Measurements from ENCODE around the gene UBE2R2.
"Not testable (repeated sequence)": the region's sequence is repeated elsewhere in the genome, so short reads cannot be mapped to it uniquely, and the experiment has no call there.

UBE2R2 gene

DNA sequence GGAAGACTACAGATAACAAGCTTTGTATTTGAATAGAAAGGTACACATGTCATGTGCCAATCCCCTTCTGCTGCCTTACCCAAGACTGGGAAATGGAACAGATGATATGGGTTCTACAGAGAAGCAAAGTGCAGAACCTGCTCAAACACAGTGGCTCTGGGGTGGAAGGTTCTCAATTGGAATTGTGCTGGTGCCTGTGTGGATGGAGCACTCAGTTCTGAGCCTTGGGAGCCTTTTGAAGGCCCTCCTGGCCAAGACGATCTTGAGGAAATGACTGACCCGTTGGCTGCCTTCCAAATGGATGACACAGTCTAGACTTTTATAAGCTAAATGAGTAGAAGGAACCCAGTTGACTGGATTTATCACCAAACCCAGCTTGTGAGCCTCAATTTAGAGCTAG, 25.8 kb upstream of the UBE2R2 start:
- Histone ChIP-seq H3K4me3 (no peak overlapping the region), H3K4me1 (no peaks in the 10 kb centered on the region), H3K27me3 (ENCODE audit: low read depth) (peaks cover 14% of the 10 kb centered on the region), H3K9me3 (no peaks in the 10 kb centered on the region), H3K36me3 (replicated peaks) (no peaks in the 10 kb centered on the region)
- in situ Hi-C loops (cut with MboI; ENCODE audit: low sequenced_read_pairs) = no loop called here
- no peak for DNase-seq (ENCODE audit: low spot score in 2 of 2)

DNA sequence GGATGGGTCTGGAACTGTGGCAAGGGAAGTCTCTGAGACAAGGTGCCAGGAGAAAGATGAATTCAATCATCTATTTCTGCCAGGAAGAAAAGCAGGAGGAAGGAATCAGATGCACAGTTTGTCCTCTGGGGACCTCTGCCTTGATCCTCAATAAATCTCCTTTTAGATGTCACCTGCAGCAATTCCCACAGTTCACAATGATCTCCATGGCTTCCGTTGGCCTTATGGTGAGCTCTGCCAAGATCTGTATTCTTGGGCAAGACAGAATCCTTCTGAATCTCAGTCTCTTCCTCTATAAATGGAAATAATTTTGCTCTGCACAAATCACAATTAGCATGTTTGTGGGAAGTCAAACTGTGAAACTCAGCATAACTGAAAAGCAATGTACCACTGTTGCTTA, 23.5 kb upstream of the UBE2R2 start:
- H3K4me3 ChIP-seq; DNase-seq (ENCODE audit: low spot score in 2 of 2); H3K4me1 ChIP-seq; H3K9me3 ChIP-seq; H3K27me3 ChIP-seq (ENCODE audit: low read depth); H3K36me3 ChIP-seq (replicated peaks); in situ Hi-C loops (cut with MboI; ENCODE audit: low sequenced_read_pairs): not testable (repeated sequence)

DNA sequence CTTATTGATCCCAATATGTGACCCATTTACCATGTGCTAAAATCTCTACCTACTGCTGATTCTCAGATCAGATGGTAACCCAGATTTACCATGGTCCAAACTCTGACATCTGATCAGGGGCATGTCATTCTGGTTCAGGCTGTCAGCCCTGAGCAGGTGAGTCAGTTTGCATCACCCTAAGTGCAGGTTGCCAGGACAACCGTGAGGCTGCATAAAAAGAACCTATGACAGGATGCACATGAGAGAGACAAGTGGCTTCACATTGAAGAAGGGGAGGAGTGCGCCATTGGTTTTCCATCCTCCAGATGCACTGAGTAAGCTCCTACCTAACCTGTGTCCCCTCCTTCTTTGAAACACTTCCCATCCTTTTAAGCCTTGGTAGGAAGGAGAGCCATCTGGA, 22.4 kb upstream of the UBE2R2 start:
- in situ Hi-C loops (cut with MboI; ENCODE audit: low sequenced_read_pairs) = no loop called here
- Histone ChIP-seq H3K36me3 (replicated peaks) (no peaks in the 10 kb centered on the region), H3K4me3 (no peak overlapping the region), H3K9me3 (no peaks in the 10 kb centered on the region; the same call in 1 of the 2 replicates), H3K4me1 (no peaks in the 10 kb centered on the region), H3K27me3 (ENCODE audit: low read depth) (peaks cover 6% of the 10 kb centered on the region; the same call in 1 of the 2 replicates)
- DNase-seq (ENCODE audit: low spot score in 2 of 2) = no peak

DNA sequence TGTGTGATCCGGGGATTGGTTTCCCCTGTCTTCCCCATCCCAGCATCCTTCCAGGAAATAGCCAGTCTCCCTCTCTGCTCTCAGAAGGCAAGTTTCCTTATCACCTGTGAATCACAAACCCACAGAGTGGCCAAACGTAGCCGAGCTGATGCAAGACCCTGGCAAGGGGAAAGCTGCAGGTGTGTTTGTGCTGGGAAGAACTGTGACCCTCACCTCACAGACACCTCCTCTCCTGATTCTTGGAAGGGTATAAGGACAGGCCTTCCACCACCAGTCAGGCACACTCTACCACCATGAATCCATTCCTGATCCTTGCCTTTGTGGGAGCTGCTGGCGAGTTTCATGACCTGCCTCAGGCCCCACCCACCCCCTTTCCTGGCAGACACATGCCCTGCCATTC, 21.7 kb upstream of the UBE2R2 start, which contains the start of gene PRSS3:
Gene PRSS3, plus strand, starts transcription at position 281 of the 400 bp plus-strand sequence. Its CDS starts 13 bp downstream, at position 294.
- no peaks in the 10 kb centered on the region for H3K4me1 ChIP-seq
- no peak for DNase-seq (ENCODE audit: low spot score in 2 of 2)
- H3K4me3 ChIP-seq = no peak within 1 kb of the TSS
- H3K27me3 ChIP-seq (ENCODE audit: low read depth) = peaks cover 2% of the 10 kb centered on the region; the same call in 1 of the 2 replicates
- in situ Hi-C loops (cut with MboI; ENCODE audit: low sequenced_read_pairs) = no loop called here
- H3K9me3 ChIP-seq = no peaks in the 10 kb centered on the region; the same call in 1 of the 2 replicates
- no peaks in the 10 kb centered on the region for H3K36me3 ChIP-seq (replicated peaks)

DNA sequence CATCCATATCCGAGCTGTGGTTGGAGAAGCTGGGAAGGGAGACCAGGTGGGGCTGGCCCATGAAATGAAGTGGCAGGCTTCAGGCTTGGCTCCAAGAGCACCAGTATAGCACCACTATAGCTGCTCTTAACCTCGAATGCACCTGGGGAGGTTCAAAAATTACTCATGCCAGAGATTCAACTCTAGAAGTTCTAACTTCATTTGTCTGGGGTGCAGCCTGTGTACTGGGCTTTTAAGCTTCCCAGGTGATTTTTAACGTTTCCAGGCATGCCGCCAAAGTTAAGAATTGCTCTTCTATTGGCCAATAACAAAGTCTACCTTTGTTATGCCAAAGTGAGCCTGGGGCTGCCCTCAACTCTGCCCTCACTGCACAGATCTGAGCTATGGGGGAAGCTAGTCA, 21.1 kb upstream of the UBE2R2 start:
- H3K4me1 ChIP-seq = no peaks in the 10 kb centered on the region
- no peaks in the 10 kb centered on the region for H3K36me3 ChIP-seq (replicated peaks)
- in situ Hi-C loops (cut with MboI; ENCODE audit: low sequenced_read_pairs) = no loop called here
- DNase-seq (ENCODE audit: low spot score in 2 of 2) = no peak
- no peaks in the 10 kb centered on the region; the same call in 1 of the 2 replicates for H3K27me3 ChIP-seq (ENCODE audit: low read depth)
- no peak overlapping the region for H3K4me3 ChIP-seq
- H3K9me3 ChIP-seq = no peaks in the 10 kb centered on the region; the same call in 1 of the 2 replicates

DNA sequence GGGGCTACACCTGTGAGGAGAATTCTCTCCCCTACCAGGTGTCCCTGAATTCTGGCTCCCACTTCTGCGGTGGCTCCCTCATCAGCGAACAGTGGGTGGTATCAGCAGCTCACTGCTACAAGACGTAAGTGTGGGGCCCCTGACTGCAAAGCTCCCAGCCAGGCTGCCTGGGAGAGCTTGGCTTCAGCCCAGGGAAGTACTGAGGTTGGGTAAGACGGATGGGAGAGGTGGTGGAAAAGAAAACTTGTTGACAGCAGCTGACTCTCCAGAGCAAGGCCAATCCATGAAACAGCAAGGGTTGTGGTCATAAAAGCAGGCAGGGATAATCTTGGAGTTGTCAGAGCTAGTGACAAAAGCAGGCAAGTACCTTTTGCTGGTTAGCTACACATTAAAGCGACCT, 20.3 kb upstream of the UBE2R2 start:
- H3K27me3 ChIP-seq (ENCODE audit: low read depth); H3K36me3 ChIP-seq (replicated peaks); in situ Hi-C loops (cut with MboI; ENCODE audit: low sequenced_read_pairs); DNase-seq (ENCODE audit: low spot score in 2 of 2); H3K4me3 ChIP-seq; H3K9me3 ChIP-seq; H3K4me1 ChIP-seq: not testable (repeated sequence)

DNA sequence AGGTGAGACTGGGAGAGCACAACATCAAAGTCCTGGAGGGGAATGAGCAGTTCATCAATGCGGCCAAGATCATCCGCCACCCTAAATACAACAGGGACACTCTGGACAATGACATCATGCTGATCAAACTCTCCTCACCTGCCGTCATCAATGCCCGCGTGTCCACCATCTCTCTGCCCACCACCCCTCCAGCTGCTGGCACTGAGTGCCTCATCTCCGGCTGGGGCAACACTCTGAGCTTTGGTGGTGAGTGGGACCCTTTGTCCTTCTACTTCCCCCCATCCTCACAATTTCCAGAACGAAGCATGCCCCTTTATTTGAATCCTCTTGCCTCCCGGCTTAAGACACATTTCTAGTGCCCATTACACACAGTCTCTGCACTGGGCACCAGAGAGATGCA, 19.1 kb upstream of the UBE2R2 start:
- Histone ChIP-seq H3K4me1 (no peaks in the 10 kb centered on the region), H3K27me3 (ENCODE audit: low read depth) (no peaks in the 10 kb centered on the region; the same call in 1 of the 2 replicates), H3K36me3 (replicated peaks) (no peaks in the 10 kb centered on the region), H3K9me3 (no peaks in the 10 kb centered on the region; the same call in 1 of the 2 replicates), H3K4me3 (no peak overlapping the region)
- no peak for DNase-seq (ENCODE audit: low spot score in 2 of 2)
- in situ Hi-C loops (cut with MboI; ENCODE audit: low sequenced_read_pairs) = no loop called here

DNA sequence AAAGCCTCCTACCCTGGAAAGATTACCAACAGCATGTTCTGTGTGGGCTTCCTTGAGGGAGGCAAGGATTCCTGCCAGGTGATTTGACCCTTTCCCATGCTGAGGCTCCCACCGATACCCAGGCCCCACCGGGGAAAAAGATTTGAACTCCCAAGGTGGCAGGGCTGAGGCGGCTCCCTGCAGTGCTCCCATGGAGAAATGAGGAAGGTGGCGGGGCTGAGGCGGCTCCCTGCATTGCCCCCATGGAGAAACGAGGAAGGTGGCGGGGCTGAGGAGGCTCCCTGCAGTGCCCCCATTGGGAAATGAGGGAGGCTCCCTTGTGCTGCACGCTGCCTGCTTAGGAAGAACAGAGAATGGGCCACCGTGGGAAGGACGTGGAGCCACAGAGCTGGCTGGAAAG, 18.4 kb upstream of the UBE2R2 start:
- in situ Hi-C loops (cut with MboI; ENCODE audit: low sequenced_read_pairs) = no loop called here
- Histone ChIP-seq H3K9me3 (no peaks in the 10 kb centered on the region; the same call in 1 of the 2 replicates), H3K27me3 (ENCODE audit: low read depth) (no peaks in the 10 kb centered on the region; the same call in 1 of the 2 replicates), H3K36me3 (replicated peaks) (no peaks in the 10 kb centered on the region), H3K4me3 (no peak overlapping the region), H3K4me1 (no peaks in the 10 kb centered on the region)
- DNase-seq (ENCODE audit: low spot score in 2 of 2) = no peak

DNA sequence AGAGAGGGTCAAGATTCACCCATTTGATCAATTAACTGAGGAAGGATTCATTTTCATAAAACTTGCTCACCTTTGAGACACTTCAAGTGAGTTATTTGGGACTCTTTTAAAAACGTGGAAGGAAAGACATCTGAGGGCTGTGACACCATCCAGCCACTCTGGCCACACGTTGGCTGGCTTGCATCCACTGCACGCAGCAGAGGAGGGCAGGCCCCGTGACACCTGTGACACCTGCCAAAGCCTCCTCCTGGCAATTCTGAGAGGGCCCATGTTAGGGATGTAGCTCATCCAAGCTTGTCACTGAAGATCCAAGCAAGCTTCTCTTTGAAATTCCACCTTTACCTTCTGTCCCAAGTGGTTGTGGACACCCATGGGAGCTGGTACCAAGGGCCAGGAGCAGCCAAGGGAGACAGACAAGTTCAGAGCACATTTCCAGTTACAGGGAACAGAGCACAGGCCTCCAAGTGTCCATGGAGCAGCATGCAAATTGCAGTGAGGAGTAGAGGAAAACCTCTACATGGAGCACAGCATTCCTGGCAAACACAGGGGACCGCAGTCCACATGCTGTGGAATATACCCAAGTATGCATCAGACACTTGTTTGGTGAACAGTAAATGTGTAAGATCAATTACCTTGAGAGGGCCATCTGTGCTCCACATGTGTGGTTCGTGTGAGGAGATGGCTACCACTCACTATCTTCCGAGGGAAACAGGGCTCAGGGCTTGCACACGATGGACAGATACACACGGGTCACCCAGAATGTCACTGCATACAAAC, 16.8 kb upstream of the UBE2R2 start:
- in situ Hi-C loops (cut with MboI; ENCODE audit: low sequenced_read_pairs) = no loop called here
- Histone ChIP-seq H3K9me3 (no peaks in the 10 kb centered on the region; the same call in 1 of the 2 replicates), H3K4me3 (no peak overlapping the region), H3K36me3 (replicated peaks) (no peaks in the 10 kb centered on the region), H3K27me3 (ENCODE audit: low read depth) (no peaks in the 10 kb centered on the region; the same call in 1 of the 2 replicates), H3K4me1 (no peaks in the 10 kb centered on the region)
- no peak for DNase-seq (ENCODE audit: low spot score in 2 of 2)

DNA sequence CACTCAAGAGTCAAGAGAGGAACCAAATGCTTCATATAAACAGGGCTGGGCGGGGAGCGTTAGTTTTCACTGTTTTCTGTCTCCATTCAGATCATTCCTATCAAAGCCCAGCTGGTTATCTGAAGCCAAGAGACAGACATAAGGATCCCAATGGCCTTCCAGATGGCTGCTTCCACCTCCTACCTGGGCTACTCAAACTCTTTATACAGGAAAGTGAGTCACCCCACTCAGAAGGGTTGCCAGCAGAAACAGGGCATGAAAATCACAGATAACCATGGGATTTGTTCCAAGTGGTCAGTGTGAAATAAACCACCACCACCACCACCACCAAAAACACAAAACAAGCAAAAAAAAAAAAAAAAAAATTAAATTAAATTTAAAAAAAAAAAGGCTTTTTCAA, 16.1 kb upstream of the UBE2R2 start:
- no peaks in the 10 kb centered on the region; the same call in 1 of the 2 replicates for H3K9me3 ChIP-seq
- H3K4me3 ChIP-seq = no peak overlapping the region
- no peaks in the 10 kb centered on the region for H3K4me1 ChIP-seq
- in situ Hi-C loops (cut with MboI; ENCODE audit: low sequenced_read_pairs) = no loop called here
- no peaks in the 10 kb centered on the region; the same call in 1 of the 2 replicates for H3K27me3 ChIP-seq (ENCODE audit: low read depth)
- no peaks in the 10 kb centered on the region for H3K36me3 ChIP-seq (replicated peaks)
- DNase-seq (ENCODE audit: low spot score in 2 of 2) = no peak

DNA sequence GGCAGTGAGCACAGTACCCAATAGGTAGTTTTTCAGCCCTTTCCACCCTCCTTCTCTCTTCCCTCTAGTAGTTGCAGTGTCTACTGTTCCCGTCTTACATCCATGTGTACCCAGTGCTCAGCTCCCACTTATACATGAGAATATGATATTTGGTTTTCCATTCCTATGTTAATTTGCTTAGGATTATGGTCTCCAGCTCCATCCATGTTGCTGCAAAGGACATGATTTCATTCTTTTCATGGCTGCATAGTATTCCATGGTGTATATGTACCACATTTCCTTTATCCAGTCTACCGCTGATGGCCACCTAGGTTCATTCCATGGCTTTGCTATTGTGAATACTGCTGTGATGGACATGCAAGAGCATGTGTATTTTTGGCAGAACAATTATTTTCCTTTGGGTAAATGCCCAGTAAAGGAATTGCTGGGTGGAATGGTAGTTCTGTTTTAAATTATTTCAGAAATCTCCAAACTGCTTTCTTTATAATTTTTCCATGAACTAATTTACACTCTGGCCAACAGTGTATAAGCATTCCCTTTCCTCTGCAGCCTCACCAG, 14.9 kb upstream of the UBE2R2 start:
- H3K9me3 ChIP-seq; H3K4me1 ChIP-seq; H3K4me3 ChIP-seq; DNase-seq (ENCODE audit: low spot score in 2 of 2); in situ Hi-C loops (cut with MboI; ENCODE audit: low sequenced_read_pairs); H3K36me3 ChIP-seq (replicated peaks); H3K27me3 ChIP-seq (ENCODE audit: low read depth): not testable (repeated sequence)

DNA sequence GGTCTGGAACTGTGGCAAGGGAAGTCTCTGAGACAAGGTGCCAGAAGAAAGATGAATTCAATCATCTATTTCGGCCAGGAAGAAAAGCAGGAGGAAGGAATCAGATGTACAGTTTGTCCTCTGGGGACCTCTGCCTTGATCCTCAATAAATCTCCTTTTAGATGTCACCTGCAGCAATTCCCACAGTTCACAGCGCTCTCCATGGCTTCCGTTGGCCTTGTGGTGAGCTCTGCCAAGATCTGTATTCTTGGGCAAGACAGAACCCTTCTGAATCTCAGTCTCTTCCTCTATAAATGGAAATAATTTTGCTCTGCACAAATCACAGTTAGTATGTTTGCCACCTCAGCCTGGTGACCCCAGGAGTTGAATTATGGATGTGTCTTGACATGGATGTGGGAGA, 12.8 kb upstream of the UBE2R2 start:
- H3K4me3 ChIP-seq; H3K36me3 ChIP-seq (replicated peaks); H3K9me3 ChIP-seq; H3K4me1 ChIP-seq; H3K27me3 ChIP-seq (ENCODE audit: low read depth); DNase-seq (ENCODE audit: low spot score in 2 of 2); in situ Hi-C loops (cut with MboI; ENCODE audit: low sequenced_read_pairs): not testable (repeated sequence)

DNA sequence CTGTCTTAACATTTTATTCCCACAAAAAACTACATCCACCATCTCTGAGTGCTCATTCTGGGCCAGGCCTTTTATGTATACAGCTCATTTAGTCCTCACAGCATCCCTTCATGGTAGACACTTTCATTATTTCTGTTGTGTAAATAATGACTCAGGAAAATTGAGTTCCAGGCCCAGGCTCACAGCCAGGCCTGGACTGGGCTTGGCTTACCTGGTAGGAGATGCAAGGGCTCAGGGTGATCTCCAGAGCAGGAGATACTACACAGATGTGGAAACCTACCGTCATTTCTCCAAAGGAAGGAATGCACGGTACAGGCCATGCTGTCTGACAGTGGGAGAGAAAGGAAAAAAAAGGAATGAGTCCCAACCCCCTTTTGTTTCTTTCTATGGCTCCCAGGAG, 9.8 kb upstream of the UBE2R2 start:
- H3K9me3 ChIP-seq; H3K4me1 ChIP-seq; H3K4me3 ChIP-seq; H3K36me3 ChIP-seq (replicated peaks); in situ Hi-C loops (cut with MboI; ENCODE audit: low sequenced_read_pairs); H3K27me3 ChIP-seq (ENCODE audit: low read depth); DNase-seq (ENCODE audit: low spot score in 2 of 2): not testable (repeated sequence)

DNA sequence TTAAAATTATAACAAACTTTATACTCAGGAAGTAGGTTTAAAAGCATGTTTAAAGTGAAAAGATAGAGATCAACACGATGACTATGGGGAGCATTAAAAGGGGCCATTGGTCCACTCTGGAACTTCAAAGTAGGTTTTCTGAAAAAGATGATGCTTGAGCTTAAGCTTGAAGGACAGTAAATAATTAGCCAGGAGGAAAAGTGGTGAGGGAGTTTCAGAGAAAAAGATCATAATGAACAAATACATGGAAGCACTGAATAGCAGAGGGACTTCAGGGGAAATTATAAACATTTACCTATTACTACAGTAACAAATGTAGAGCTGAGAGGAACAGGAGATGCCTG, 8.0 kb upstream of the UBE2R2 start:
- H3K4me1 ChIP-seq; H3K4me3 ChIP-seq; DNase-seq (ENCODE audit: low spot score in 2 of 2); H3K27me3 ChIP-seq (ENCODE audit: low read depth); H3K9me3 ChIP-seq; H3K36me3 ChIP-seq (replicated peaks); in situ Hi-C loops (cut with MboI; ENCODE audit: low sequenced_read_pairs): not testable (repeated sequence)
